ENCODE measurements around the gene RPP25.

Gene RPP25, protein sequence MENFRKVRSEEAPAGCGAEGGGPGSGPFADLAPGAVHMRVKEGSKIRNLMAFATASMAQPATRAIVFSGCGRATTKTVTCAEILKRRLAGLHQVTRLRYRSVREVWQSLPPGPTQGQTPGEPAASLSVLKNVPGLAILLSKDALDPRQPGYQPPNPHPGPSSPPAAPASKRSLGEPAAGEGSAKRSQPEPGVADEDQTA

GRCh38 chr15:74956648-74957475, at the start of gene RPP25:
TSS of gene RPP25 (minus strand) at chr15:74956772. CDS start at chr15:74956583, 189 bp downstream.
- DNase-seq (ENCODE audit: low spot score): no peak

- DNase-seq (ENCODE audit: low spot score): no peak
These were observed 45.8 kb upstream of the RPP25 start for GRCh38 chr15:75002398-75002797.

GRCh38 chr15:75001310-75001709, 44.7 kb upstream of the RPP25 start:
- no peak for DNase-seq (ENCODE audit: low spot score)

DNA sequence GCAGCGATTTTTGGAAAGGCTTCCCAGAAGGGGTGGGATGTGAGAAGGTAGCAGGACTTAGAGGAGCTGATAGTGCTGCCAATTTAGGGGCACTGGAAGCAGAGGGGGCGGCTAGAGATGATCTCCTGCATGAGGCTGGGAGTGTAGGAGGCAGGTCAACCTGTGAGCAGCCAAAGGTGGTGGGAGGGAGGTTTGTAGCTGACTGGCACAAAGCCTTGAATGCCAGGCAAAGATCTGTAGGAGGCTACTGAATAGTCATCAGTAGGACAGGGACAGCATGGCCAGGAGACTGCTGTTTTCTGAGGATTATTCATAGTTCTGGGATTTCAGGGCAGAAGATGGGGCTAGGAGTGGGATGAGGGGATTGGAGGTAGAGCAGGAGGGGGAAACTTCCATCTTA, 41.0 kb upstream of the RPP25 start:
- DNase-seq (ENCODE audit: low spot score): no peak

GRCh38 chr15:74997141-74997540, 40.6 kb upstream of the RPP25 start:
- DNase-seq (ENCODE audit: low spot score): peak; percentile 58

DNA sequence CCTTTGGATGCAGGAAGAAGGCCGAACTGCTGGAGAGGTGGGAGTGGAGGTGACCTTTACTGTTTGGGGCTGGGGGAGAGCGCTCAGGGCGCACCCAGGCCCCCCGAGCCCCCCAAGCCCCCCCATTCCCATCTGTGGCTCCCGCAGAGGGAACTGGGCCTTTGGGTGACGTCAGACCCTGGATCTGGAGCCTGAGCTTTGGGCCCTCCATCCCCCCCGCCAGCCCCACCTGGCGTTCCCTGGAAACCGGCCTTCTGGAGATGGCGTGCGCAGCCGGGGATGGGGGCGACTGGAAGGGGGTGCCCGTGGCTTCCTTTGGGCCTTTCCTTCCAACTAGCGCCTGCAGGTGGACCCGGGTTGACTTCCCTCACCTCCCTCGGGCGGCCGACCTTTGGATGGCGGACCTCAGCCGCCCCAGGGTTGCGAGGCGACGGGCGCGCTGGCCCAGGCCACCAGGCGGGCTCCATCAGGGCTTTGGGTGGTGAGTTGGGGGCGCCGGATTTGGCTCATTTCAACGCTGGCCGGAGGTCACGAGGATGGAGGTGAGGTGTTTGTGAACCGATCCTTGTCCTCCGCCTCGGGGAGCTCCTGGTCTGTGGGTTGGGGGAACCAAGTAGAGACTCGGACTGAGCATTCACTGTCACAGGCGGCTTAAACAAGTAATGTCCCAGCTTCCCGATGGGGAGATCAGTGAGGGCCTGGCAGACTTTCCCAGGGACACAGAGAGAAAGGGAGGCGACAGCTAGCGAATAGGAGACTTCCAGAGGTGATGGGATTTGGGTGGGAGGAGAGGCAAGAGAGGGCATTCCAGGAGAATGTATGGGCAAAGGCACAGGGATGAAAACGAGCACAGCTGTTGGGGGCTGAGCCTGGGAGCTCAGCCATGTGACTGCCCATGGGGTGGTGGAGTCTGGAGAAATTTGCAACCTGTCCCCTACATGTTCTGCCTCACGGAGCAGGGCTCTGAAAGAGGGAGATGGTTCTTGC, 39.5 kb upstream of the RPP25 start:
- peak; percentile 17 for DNase-seq (ENCODE audit: low spot score)

- DNase-seq (ENCODE audit: low spot score): peak; percentile 86
These were observed 38.7 kb upstream of the RPP25 start, which contains the start of gene SCAMP5 for GRCh38 chr15:74995182-74995778. TSS of gene SCAMP5 (plus strand) at chr15:74995563. CDS start at chr15:75011840, 16,277 bp downstream.

DNA sequence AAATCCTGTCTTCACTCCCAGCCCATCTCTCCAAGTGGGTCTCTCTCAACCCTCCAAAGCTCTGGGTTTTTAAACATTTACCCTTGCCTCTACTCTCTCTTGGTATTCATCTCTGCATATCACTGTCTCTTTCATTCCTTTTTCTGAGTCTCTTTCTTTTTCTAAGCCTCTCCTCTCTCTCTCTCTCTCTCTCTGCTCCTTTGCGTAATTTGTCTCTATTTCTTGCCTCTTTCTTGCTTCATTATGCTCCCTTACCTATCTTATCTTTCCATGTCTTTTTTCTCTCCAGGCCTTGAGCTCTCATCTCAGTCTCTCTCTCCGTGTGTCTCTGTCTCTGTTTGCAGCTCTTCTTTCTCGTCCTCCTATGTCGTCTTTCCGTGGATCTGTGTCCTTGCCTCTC, 38.1 kb upstream of the RPP25 start:
- no peak for DNase-seq (ENCODE audit: low spot score)

- DNase-seq (ENCODE audit: low spot score): no peak
These were observed 37.7 kb upstream of the RPP25 start for GRCh38 chr15:74994236-74994635.

- DNase-seq (ENCODE audit: low spot score): no peak
These were observed 36.0 kb upstream of the RPP25 start for GRCh38 chr15:74992619-74993018.

DNA sequence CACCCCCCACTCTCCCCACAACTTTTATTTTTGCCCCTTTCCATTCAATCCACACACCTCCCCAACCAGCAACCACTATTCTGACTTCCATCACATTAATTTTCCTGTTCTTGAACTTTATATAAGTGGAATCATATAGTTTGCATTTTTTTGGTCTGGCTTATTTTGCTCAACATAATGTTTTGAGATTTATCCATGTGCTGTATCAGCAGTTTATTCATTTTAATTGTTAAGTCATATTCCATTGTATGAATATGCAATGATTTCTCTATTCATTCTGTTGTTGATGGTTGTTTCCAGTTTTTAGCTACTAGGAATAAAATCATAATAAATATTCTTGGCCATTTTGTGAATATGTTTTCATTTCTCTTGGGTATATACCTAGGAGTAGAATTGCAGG, 33.0 kb upstream of the RPP25 start:
- no peak for DNase-seq (ENCODE audit: low spot score)

DNA sequence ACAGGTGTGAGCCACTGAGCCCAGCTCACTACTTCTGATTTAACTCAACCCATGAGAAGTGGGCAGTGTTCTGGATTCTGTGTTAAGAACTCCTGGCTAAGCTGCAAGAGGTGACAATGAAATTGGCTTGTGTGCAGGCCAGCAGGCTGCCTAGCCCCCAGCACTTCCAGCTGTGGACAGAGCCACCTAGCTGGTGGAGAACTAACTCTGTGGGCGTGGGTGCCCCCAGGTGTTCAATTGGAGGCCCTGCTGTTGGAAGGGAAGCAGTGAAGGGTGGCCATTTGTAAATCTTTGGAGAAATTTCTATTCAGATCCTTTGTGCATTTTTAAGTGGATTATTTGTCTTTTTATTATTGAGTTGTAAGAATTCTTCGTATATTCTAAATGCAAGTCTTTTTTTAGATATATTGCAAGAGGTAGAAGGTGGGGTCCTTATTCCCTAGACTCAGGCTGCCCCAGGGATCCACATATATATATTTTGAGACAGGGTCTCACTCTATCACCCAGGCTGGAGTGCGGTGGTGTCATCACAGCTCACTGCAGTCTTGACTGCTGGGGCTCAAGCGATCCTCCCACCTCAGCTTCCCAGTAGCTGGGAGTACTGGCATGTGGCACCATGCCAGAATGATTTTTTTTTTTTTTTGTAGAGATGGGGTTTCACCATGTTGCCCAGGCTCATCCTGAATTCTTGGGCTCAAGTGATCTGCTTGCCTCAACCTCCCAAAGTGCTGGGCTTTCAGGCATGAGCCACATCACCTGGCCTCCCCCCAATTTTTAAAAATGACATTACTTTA, 31.6 kb upstream of the RPP25 start:
- DNase-seq (ENCODE audit: low spot score): peak; percentile 68

- peak; percentile 63 for DNase-seq (ENCODE audit: low spot score)
These were observed 27.2 kb upstream of the RPP25 start for GRCh38 chr15:74983725-74984231.

- DNase-seq (ENCODE audit: low spot score): no peak
These were observed 25.6 kb upstream of the RPP25 start for GRCh38 chr15:74982183-74982582.

DNA sequence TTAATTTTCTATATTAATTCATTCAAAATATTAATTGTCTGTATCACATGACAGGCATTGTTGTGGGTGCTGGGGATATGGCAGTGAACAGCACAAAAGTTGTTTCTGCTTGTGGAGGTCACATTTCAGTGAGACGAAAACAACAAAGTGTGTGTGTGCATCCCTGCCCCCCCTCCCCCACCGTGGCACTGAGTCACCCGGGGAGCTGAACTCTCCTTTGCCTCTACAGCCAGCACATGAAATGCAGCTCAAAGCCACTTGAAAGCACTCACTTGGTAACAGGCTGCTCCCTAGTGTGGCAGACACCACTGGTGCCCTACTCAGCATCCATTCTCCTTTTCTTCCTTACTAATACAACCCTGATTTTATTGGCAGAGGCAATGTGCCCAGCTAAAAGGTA, 21.9 kb upstream of the RPP25 start:
- no peak for DNase-seq (ENCODE audit: low spot score)

DNA sequence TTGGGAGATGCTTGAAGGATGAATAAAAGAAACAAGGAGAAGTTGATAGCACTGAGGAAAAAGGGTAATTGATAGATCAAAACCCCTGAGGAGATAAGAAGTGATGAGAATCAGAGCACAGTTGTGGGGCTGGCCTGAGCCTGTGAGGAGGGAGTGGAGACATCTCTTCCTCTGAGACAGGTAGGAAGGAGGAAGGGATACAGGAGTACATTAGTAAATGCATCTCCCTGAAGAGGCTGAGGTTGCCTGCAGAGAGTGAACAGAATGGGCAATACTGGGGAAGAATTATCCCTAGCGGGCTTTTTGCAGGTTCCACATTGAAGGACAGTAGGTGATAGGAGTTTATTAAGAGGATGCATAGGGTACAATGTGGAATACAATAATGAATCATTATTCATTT, 21.5 kb upstream of the RPP25 start:
- DNase-seq (ENCODE audit: low spot score): no peak

GRCh38 chr15:74977599-74977998, 21.0 kb upstream of the RPP25 start:
- DNase-seq (ENCODE audit: low spot score): no peak

GRCh38 chr15:74976159-74976558, 19.6 kb upstream of the RPP25 start:
- no peak for DNase-seq (ENCODE audit: low spot score)

DNA sequence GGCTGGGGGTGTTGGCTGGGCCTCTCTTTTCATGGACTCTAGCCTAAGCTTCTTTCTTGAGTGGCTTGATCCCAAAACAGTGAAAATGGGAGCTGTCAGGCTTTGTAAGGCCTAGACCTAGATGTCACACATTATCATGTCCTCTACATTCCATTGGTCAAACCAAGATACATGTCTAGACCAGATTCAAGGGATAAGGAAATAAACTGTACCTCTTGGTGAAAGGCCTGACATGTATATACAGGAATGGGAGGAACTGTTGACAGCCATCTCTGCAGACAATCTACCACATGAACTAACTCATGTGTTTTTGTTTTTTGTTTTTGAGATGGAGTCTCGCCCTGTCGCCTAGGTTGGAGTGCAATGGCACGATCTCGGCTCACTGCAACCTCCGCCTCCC, 11.1 kb upstream of the RPP25 start:
- no peak for DNase-seq (ENCODE audit: low spot score)

GRCh38 chr15:74964794-74965193, 8.2 kb upstream of the RPP25 start:
- DNase-seq (ENCODE audit: low spot score): peak; percentile 80

DNA sequence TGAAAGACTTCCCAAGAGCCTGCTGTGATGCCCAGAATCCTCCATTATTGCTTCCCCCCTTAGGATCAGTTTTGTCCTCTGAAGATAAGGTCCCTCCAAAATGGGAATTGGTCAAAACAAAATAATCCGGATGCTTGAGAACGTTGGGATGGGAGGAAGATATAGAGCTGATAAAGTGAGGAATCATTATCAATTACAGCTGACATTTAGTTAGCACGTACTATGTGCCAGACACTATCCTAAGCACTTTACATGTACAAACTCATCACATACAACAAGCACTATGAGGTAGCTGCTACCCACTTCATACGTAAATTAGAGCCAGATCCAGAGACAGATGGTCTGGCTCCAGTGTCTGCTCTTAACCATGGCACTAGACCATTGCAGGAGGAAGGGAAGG, 6.6 kb upstream of the RPP25 start:
- no peak for DNase-seq (ENCODE audit: low spot score)

All from kidney capillary endothelial cell (primary cell).